Measurements from ENCODE around the gene COPZ2.

- TF ChIP-seq CTCF (IDR thresholded peaks at IDR 0.05; ENCODE audit: insufficient read depth, low read length, poor library complexity, severe bottlenecking) (no peak), EZH2phosphoT487 (conservative IDR thresholded peaks at IDR 0.05; ENCODE audit: low read length) (no peak)
Measured at GRCh38 chr17:47980541-47980940, 57.1 kb downstream of the COPZ2 start.
